Activated effector memory CD4-positive, alpha-beta T cell treated with Interleukin-2 at 50 U/mL for 16 hours (primary cell): Measurements from ENCODE around the gene PLXDC2.

Source experiments
- DNase-seq: peaks from one replicate; pipeline ENCODE4 v3.0.0-alpha.2; 2020

The PLXDC2 gene

DNA sequence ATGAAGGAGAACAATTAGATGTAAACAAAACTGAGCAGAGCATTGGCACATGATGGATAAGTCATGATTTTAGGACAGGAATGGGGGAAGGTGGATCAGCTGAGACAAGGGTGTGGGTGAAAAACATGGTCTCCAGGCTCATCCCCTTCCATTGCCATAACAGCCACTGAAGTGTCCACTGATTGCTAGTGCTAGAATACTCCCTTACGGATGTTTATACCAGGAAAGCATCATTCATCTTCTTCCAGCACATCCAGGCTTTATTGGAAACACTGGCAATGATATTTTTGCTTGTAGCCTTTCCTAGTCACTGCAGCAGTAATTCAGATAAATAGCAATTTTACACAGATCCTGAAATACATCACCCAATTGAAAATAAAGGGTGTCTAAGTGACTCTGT is 259.5 kb downstream of the PLXDC2 start:
- no peak for DNase-seq

DNA sequence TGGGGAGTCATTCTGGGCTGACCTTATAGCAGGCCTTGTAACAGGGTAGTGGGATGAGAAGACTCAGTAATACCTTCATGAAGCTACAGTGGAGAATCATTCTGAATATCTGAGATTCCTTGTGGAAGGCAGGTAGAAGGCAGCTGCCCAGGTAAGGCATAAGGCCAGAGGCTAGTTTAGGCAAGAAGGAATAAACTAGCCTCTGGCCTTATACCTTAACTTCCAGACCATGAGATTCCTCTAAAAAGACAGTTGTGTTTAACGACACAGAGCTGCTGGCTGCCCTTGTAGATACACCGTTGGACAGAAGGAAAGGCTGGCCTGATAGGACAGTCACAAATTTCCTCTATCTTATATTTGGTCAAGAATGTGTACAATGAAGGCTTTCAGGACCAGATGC is 268.2 kb downstream of the PLXDC2 start:
- DNase-seq = no peak

DNA sequence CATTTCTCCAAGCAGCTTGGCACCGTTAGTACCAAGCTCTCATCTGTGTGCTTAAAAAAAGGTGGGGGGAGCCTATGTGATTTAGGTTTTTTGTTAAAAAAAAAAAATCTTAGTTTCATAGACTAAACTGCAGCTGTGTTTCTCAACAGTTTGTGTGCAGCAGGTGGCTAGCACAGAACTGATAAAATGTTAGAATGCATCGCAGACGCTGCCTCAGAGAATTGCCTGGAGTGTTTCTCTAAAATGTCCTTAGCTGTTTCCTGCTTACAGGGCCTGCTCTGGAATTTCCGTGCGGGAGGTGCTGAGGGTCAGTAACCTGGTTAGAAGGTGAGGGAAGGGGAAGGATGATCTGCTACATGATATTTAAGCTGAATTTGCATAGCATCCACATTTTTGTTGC is 268.9 kb downstream of the PLXDC2 start:
- no peak for DNase-seq

DNA sequence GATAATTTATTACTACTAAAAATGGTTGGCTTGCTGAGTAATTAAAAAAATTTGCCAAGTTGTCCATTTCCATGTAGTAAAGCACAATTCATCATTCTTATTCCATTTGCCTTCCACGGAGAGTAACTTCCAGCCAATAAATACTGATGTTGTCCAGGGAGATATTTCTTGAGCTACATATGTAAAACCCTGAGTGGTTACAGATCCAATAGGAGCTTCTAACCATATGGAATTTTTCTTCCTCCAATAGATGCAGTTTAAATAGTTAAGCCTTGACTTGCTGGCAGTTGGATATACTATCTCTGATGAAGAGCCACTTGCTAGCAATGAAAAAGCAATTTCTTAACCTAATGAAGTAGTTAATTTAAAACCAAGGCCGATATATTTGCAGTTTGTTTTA is 271.1 kb downstream of the PLXDC2 start:
- no peak for DNase-seq

DNA sequence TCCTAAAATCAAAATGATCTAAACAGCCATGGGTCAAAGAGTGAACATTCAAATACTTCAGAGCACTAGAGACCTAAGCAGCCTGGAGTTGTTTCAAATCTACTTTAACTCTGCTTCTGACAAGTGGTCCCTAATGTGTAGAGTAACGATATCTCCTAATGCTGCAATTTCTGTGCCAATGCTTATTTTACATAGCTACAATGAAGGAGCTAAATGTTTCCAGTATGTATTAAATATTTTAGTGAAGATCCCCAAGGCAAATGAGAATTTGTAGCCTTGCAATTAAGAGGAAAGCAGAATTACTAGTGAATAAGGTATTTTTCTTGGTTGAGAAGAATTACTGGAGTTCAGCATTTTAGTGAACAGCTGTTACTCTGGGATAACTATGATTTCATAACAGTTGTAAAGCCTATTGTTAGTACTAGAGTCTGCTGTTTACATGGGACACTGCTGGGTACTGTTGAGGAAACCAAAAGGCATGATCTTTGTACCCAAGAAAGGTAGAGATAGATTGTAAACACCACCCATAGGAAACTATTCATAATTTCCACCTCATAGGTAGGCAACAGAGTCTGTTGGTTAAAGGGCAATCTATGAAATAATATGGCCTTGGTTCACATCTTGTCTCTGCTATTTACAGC is 271.9 kb downstream of the PLXDC2 start:
- no peak for DNase-seq

DNA sequence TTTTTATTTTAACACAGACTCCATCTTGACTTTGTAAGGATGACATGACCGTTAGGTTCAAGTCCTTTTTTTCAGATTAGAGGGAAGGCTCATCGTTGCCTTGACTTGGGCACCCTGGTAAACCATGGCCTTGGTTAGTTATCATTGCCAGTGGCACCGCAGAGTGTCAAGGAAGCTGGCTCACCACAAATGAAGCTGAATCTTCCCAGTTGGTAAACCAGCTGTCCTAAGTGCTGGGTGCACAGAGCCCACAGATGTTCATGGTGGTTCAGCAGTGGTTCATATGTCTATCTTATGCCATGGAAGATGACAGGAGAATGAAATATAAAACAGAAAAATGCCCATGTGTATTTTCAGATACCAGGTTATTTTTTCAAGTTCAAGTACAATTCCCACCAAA is 273.6 kb downstream of the PLXDC2 start:
- DNase-seq = no peak

DNA sequence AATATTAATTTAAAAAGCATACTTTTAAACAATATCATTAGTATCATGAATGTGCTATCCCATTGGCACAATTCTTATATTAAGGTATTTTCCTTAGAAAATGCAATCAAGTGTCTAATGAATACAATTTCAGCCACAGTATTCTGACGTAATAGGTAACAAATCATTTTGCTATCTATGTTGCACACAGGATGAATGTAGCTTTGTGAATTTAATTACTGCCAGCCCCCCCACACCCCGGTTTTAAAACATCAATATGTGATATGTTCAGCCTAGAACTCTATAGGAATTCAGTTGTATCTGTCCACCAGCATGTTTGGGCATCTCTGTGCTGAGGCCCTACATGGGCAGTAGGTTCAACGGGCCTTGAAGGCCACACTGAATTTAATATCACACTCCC is 274.6 kb downstream of the PLXDC2 start:
- DNase-seq = no peak

DNA sequence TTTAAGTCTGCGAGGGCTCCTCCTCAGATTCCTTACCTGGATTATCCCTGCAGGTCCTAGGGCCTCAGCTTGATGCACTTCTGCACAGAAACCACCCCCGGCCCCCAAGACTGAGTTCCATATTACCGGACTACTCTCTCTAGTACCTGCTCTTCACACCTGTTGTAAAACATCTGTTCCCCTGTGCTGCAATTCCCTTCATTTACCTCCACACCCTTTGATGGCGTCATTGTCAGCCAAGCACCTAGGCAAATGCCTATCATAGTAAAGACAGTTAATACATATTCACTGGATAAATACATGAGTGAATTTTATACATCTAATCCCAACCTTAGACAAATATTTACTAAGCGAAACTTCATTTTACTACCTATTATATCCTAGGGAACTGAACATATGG is 275.5 kb downstream of the PLXDC2 start:
- no peak for DNase-seq

DNA sequence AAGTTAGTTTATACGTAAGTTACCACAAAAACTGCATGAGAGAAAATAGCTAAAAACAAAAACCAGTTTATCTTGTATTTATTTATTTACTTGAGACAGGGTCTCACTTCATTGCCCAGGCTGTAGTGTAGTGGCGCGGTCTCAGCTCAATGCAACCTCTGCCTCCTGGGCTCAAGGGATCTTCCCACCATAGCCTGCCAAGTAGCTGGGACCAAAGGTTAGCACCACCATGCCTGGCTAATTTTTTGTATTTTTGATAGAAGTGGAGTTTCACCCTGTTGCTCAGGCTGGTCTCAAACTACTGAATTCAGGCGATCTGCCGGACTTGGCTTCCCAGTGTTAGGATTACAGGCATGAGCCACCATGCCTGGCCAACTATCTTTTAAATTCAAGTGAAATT is 277.4 kb downstream of the PLXDC2 start:
- DNase-seq = no peak

DNA sequence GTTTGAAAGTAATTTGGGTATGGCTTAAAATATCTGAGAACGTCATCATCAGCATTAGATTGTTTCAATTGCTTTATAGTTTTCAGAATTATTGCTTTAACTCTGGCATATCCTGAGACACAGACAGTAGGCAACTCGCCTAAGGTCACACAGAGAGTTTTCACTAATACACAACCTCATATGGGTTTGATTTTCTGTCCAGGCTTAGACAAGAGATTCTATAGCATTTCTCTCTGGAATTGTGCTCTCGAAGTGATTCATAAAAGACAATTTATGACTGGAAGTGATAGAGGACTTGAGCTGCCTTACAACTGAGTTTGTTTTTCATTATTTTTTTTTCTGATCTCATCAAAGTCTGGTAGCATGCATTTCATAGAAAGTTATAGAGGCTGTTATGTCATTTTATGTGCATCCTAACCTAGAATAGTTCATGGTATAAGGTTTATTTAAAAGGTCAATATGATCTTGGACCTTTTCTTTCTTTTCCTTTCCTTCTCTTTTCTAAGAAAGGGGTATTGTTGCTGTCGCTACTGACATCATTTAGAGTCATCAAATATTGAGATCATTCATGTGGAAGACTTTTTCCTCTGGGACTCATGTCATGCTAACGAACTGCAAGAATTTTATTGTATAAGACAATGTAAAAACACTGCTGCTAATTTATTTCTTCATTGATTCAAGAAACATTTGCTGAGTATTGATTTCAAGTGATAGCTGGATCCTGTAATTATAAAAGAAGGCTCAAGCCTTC is 278.2 kb downstream of the PLXDC2 start:
- DNase-seq = no peak

DNA sequence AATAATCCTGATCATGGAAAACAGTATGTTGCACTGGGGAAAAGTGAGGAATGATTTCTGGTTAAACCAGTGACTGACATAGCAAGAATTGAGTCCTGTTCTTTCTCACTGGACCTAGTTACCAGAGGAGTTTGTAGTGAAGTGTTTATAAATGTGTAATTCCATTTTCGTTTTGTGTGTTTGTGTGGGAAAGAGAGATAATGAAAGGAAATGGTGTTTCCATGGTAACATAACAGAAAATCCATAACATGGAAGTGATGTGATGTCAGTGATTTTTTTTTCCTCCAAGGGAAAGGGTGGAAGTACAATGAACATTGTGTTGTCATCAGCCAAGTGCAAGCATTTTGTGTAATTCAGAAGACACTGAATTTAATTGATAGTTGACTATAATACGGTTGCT is 283.9 kb downstream of the PLXDC2 start:
- DNase-seq = no peak

DNA sequence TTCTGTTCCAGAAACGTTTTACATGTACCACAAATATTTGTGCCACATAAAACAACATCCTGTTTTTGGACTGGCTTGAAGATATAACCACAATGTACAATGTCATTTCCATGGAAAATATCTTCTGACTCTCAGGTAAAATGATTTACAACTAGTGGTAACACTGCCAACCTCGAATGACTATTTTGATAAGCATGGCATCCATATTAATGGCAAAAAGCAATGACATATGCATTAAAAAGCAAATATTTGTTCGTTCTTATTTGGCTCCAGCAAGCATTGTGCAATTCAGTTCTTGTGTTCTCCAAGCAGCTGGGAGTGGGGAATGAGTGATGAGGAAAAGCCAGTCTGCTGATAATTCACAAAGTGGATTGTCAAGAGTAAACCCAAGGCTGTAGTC is 289.0 kb downstream of the PLXDC2 start:
- no peak for DNase-seq

DNA sequence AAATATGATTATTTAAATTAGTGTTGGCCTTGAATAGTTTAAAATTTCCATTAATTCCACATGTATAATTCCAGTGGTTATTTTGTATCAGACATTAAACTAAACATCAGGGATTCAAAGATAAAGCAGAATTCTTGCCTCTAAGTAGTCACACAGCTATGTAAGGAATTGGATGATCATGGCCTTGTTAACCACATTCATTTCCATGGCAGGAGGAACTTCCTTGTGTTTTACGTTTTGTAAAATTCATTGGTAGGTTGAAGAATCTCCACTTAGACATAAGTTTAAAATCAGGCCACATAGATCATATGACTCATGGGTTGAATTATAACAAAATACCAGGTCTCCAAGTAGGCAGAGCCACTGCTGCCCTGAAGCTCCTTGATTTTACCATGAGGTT is 289.7 kb downstream of the PLXDC2 start:
- no peak for DNase-seq

DNA sequence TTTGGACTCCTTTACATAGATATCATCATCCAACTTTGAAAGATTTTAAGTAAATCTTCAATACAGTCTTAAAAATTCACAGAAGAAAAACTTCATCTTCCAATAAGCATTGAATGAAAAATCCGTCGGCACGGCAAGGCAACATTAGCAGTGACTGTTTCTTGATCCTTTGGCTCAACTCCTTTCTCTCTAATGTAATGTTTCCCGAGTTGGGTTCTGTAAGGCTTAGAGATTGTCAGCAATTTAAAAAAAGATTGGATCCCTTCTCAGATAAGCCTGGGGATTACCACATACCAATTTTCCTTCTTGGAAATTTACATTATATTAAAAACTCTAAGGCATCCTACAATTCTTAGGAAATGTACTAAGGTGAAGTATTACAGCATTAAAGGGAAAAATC is 291.8 kb downstream of the PLXDC2 start:
- no peak for DNase-seq

DNA sequence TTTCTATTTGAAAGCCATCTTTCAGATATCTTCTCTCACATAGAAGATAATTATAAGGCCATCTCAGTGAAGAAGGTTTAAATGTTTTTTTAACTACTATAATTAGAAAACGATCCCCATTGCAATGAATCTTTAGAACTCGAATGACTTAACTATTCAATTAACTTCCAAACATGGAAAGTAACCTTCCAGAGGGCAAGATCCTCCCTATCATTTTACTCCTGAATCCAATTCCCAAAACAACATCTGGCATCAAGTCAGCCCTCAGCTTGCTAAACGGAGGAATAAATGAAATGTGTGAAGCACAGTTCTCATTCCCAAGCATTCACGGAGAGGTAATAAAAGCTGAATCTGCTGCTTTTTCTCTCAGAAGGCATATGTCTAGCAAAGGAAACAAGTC is 293.4 kb downstream of the PLXDC2 start:
- DNase-seq = no peak

DNA sequence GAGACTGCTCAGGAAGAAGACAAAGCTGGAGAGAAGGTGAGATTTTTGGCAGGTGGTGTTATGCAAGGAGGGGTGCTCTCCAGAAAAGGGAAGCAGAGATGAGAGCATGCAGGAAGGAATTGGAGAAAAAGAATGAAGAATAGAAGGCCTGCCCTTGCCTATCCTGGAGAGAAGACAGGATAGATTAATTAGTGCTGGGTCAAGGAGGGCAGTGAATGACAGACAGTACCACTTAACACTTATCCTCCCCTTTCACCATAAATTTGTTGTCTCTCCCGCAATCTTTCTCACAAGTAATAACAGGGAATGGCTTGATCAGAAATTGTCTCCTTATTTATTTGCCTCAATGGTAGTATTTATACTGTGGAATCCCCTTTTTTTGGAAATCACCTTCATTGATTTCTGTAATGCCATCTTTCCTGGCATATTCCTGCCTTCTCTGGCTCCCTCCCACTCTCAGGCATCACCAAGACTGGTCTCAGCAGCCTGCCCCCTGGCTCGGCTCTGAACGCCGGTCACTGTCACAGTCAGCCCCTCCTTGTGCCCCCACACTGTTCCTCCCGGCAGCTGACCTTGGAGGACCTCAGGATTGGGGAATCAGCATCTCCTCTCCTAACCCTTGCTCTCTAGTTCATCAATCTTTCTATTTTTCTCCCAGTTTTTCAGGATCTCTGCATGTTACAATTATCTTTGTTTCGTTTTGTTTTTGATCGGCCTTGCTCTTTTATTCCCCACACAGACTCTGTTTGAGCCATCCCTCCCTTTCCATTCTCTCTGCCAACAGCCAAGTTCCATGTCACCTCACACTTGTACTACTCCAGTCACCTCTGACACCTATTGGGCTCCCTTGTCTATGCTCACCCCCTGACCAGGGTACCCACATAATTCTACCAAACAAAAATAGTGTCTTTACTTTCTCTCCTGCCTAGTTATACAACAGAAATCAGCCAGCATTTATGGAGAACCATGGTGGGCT is 294.2 kb downstream of the PLXDC2 start:
- DNase-seq = no peak

DNA sequence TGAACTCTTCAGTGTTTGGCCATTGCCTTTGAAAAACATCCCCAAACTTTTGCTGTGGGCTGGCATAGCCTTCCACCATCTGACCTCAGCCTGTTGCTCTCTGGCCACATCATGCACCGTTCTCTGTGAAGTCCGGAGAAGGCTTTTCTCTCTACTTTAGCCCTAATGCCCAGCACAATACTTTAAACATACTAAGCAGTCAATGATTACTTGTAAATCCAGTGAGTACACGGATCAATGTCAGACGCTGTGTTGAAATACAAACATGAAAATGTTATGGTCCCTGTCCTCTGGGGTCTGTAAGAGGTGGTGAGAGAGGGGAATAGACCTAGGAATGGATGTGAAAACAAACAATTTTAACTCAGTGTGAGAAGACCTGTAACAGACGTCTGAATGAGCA is 297.9 kb downstream of the PLXDC2 start:
- DNase-seq = no peak

DNA sequence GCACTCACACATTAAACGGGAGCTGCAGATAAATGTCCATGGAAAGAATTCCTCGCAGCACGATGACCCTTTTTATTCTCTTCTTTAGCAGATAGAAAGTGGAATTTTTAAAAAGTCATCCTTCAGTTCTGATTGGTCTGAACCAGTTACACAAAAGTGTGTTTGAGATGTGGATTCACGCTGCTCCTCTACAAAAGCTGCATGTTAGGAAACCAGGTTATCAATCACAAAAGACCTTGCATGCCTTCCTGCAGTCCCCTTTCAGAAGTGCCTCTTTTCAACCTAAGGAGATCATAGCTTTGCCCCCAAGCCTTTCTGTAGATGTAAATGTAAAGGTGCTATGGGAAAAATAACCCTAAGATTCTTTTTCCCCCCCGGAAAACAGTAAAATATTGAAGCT is 299.7 kb downstream of the PLXDC2 start:
- no peak for DNase-seq

DNA sequence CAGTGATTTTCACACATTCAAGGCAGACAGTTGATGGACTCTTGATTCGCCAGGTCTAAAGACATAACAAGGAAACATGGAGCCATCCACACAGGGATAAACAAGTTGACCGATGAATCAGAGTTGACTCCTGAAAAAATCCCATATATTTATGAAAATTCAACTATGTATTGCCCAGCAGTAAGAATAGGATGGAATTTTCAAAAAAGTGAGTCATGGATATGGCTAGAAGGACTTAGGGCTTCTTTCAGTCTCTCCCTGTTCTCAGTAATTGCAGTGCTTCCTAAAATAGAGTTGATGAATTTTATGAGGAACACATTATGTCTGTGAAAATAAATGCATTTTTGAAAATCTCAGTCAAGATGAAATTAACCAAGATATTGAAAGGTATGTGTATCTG is 301.2 kb downstream of the PLXDC2 start:
- no peak for DNase-seq

DNA sequence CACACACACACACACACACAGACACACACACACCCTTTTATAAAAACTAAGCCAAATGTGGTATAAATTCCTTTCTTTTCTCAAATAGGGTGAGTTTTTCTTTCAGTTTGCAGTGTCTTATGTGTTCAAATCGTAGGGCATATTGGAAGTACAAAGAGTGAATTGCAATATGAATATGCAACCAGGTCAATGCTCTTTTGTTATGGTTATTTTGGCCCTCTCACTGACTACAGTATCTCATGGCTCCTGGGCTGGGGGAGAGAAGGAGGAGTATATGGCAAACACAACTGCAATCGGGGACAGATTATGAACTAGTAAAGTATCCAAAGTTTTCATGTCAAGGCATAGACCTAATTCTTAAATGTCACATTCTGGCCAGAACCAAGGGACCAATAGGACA is 301.9 kb downstream of the PLXDC2 start:
- DNase-seq = no peak

DNA sequence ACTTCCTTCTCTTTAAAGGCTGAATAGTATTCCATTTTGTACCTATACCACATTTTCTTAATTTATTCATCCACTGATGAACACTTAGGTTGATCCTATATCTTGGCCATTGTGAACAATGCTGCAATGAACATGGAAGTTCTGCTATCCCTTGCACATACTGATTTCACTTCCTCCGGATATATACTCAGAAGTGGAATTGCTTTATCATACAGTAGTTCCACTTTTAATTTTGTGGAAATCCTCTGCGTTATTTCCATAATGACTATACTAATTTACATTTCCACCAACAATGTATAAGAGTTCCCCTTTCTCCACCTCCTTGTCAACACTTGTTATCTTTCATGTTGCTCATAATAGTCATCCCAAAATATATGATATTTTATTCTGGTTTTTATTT is 312.6 kb downstream of the PLXDC2 start:
- DNase-seq = no peak

DNA sequence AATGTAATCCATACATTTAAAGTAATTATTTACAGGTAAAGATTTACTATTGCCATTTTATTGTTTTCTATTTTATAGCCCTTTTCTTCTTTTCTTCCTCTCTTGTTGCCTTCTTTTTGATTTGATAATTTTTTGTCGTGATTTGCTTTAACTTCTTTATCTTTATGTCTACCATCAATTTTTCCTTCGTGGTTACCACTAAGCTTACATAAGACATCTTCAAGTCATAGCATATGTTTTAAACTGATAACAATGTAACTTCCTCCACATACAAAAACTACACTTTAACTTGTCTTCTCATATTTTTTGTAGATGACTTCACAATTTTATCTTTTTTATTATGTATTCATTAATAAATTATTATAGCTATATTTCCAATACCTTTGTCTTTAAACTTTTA is 316.6 kb downstream of the PLXDC2 start:
- no peak for DNase-seq

DNA sequence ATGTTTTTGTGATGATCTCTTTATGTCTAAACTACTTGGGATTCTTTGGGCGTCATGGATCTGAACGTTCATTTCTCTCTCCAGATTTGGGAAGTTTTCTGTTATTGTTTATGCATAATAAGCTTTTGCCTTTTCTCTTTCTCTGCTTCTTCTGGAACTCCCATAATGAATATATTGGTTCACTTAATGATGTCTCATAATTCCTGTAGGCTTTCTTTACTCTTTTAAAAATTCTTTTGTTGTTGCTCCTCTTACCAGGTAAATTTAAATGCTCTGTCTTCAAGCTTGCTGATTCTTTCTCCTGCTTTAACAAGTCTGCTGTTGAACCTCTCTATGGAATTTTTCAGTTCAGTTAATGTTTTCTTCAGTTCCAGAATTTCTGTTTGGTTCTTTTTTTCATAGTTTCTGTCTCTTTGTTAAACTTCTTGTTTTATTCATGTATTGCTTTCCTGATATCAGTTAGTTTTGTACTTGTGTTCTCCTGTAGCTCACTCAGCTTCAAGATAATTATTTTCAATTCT is 317.5 kb downstream of the PLXDC2 start:
- no peak for DNase-seq

DNA sequence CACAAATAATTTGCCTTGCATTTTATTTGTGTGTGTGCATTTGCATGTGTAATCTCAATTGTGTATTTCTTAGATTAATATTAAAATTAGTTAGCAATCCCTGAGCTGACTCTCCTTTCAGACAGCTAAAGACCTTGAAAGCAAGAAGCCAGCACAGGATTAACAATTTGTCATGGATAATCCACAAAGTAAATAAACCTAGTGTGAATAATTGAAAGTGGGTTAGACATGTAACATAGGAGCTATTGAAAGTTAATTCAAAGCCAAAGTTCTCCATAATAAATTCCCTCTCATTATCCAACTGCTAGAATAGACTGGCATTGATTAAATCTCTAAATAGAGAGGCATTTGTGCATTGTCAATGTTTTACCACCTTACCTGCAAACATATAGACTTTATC is 326.1 kb downstream of the PLXDC2 start:
- DNase-seq = no peak
